GM12891 (cell line): ENCODE results near the gene PRKCA.

Experiments
- POLR2A ChIP-seq: IDR thresholded peaks from 2 replicates; pipeline ENCODE4 v1.6.1; 2011; ENCODE audit warnings: low read depth, low read length, control low read depth
- POLR2AphosphoS5 ChIP-seq: IDR thresholded peaks from 2 replicates; pipeline ENCODE4 v1.6.1; 2011; ENCODE audit warnings: low read depth, low read length, control low read depth
- SPI1 ChIP-seq: IDR thresholded peaks from 2 replicates; pipeline ENCODE4 v1.6.1; 2011; ENCODE audit warnings: low read depth, low read length, control low read depth
- TAF1 ChIP-seq: IDR thresholded peaks from 2 replicates; pipeline ENCODE4 v1.6.1; 2011; ENCODE audit warnings: low read depth, low read length, control low read depth

- TF ChIP-seq POLR2A (no peak), TAF1 (no peak), SPI1 (no peak), POLR2AphosphoS5 (no peak)
These were observed 6.1 kb upstream of the PRKCA start for GRCh38 chr17:66296289-66296725.
